GM12875 (cell line): Measurements from ENCODE around the gene WBP1L.

ENCODE experiments used
- H3K4me3 ChIP-seq: one replicate; pipeline ENCODE4 v1.5.1; 2011; ENCODE audit warnings: low read depth, low read length, control low read depth
- CTCF ChIP-seq: IDR thresholded peaks from 2 replicates; pipeline ENCODE4 v1.5.1; 2011; ENCODE audit warnings: low read depth, mild to moderate bottlenecking, control low read depth, inconsistent platforms, low read length, moderate library complexity, borderline replicate concordance; ENCODE audit not compliant: insufficient read depth

Gene WBP1L

GRCh38 chr10:102759497-102760210 lies 15.9 kb downstream of the WBP1L start:
- no peak overlapping the region for H3K4me3 ChIP-seq
- no peak for TF ChIP-seq CTCF

GRCh38 chr10:102761981-102762380 lies 18.2 kb downstream of the WBP1L start:
- H3K4me3 ChIP-seq = no peak overlapping the region
- TF ChIP-seq CTCF = no peak

- no peak overlapping the region for H3K4me3 ChIP-seq
- TF ChIP-seq CTCF = no peak
Observed at GRCh38 chr10:102762401-102763015, 18.8 kb downstream of the WBP1L start.

- no peak for TF ChIP-seq CTCF
- H3K4me3 ChIP-seq = no peak overlapping the region
Observed at GRCh38 chr10:102763037-102763607, 19.4 kb downstream of the WBP1L start.

GRCh38 chr10:102764470-102765161 lies 20.9 kb downstream of the WBP1L start:
- TF ChIP-seq CTCF = no peak
- no peak overlapping the region for H3K4me3 ChIP-seq

GRCh38 chr10:102765336-102765735 lies 21.6 kb downstream of the WBP1L start:
- no peak overlapping the region for H3K4me3 ChIP-seq
- TF ChIP-seq CTCF = no peak
